Endothelial cell of umbilical vein (primary cell): ENCODE measurements around the gene ETV3L. TPM values are rescaled to one million over a fixed set of nuclear protein-coding genes. Genes with fewer than 3 reads are reported as not detected.

Experiments used
- BruUV-seq: library from RNA; stranded (reverse); fragments of 400-500 nt; replicated peaks from 2 replicates; lab custom pipeline; 2021; lab: Mats Ljungman, UMichigan
- CTCF ChIA-PET: fragments of 300-600, 350-600 bp; sonication (Branson Sonifier 250); formaldehyde crosslinking; loops from one replicate; lab custom pipeline; 2021; ENCODE audit warnings: antibody characterized with exemption, inconsistent platforms; lab: Charles Lee
- POLR2A ChIA-PET: fragments of 300-600, 350-600 bp; sonication (Branson Sonifier 250); formaldehyde crosslinking; loops from one replicate; lab custom pipeline; 2021; ENCODE audit warnings: antibody characterized with exemption, inconsistent platforms; lab: Charles Lee
- DNase-seq: peaks from one replicate; pipeline ENCODE4 v3.0.0-alpha.2; 2011; ENCODE audit warnings: low read depth, low spot score
- FAIRE-seq: peaks from 2 replicates; lab custom pipeline; 2011; peaks lifted over from hg19 to GRCh38; lab: Jason Lieb, UNC
- H2AFZ ChIP-seq: 2 replicates; pipeline ENCODE4 v1.6.0; 2012; ENCODE audit warnings: low read depth, low read length, control low read depth, inconsistent platforms
- H3K27ac ChIP-seq: 2 replicates; pipeline ENCODE4 v1.5.1; 2011; ENCODE audit warnings: low read depth, mild to moderate bottlenecking, control low read depth, low read length, moderate library complexity; ENCODE audit not compliant: insufficient read depth
- H3K27me3 ChIP-seq, 2 experiments: 2 replicates each; pipeline versions ENCODE4 v1.6.0 to v1.6.1; 2011; ENCODE audit warnings: low read length in 2 of 2, mixed read lengths in 1 of 2; ENCODE audit not compliant: control insufficient read depth in 2 of 2, insufficient read depth in 2 of 2
- H3K36me3 ChIP-seq, 2 experiments: 2 replicates in 1 of 2; 3 replicates in 1 of 2; pipeline ENCODE4 v1.5.1; 2011; ENCODE audit warnings: low read length in 2 of 2, mild to moderate bottlenecking in 1 of 2, moderate library complexity in 1 of 2; ENCODE audit not compliant: control insufficient read depth in 2 of 2, insufficient read depth in 2 of 2; ENCODE audit errors: extremely low read depth in 1 of 2
- H3K4me1 ChIP-seq: 3 replicates; pipeline ENCODE4 v1.5.1; 2011; ENCODE audit warnings: mild to moderate bottlenecking, low read length; ENCODE audit not compliant: control insufficient read depth, insufficient read depth; ENCODE audit errors: extremely low read depth
- H3K4me2 ChIP-seq: 2 replicates; pipeline ENCODE4 v1.6.1; 2011; ENCODE audit warnings: low read length, control low read depth, mixed read lengths; ENCODE audit not compliant: insufficient read depth
- H3K4me3 ChIP-seq, 3 experiments: fragments of 200-600 bp in 1 of 3; sonication (generic), shearing (Covaris generic) in 1 of 3; replicated peaks in 1 of 3; 2 replicates each; pipeline ENCODE4 v1.5.1; 2011 to 2016; ENCODE audit warnings: control low read depth in 3 of 3, low read length in 3 of 3, mild to moderate bottlenecking in 2 of 3, inconsistent platforms in 1 of 3, low read depth in 1 of 3, moderate library complexity in 1 of 3; ENCODE audit not compliant: insufficient read depth in 1 of 3
- H3K79me2 ChIP-seq: 2 replicates; pipeline ENCODE4 v1.6.0; 2012; ENCODE audit warnings: low read length, inconsistent platforms; ENCODE audit not compliant: control insufficient read depth, insufficient read depth
- H3K9ac ChIP-seq: replicated peaks from 2 replicates; pipeline ENCODE3; 2011; ENCODE audit warnings: low read length, control low read depth; ENCODE audit not compliant: insufficient read depth; ENCODE audit errors: extremely low read depth
- H3K9me1 ChIP-seq: replicated peaks from 3 replicates; pipeline ENCODE4 v1.6.0; 2011; ENCODE audit warnings: mild to moderate bottlenecking, low read length; ENCODE audit not compliant: control insufficient read depth, insufficient read depth; ENCODE audit errors: extremely low read depth
- H3K9me3 ChIP-seq: replicated peaks from 2 replicates; pipeline ENCODE4 v1.5.1; 2012; ENCODE audit warnings: low read length, inconsistent platforms; ENCODE audit not compliant: control insufficient read depth, insufficient read depth
- H4K20me1 ChIP-seq: replicated peaks from 2 replicates; pipeline ENCODE3; 2011; ENCODE audit warnings: mild to moderate bottlenecking, low read length; ENCODE audit not compliant: control insufficient read depth, insufficient read depth; ENCODE audit errors: extremely low read depth
- CTCF ChIP-seq, 2 donors: IDR thresholded peaks; 1 replicate in 1 of 2; 2 replicates in 1 of 2; pipeline ENCODE4 v1.5.1; 2011; ENCODE audit warnings: low read length in 2 of 2, mild to moderate bottlenecking in 2 of 2, moderate library complexity in 2 of 2, control low read depth in 1 of 2, inconsistent platforms in 1 of 2, low read depth in 1 of 2; ENCODE audit not compliant: insufficient read depth in 1 of 2; ENCODE audit errors: extremely low read depth in 1 of 2
- EZH2 ChIP-seq: IDR thresholded peaks from 2 replicates; pipeline ENCODE4 v1.6.1; 2012; ENCODE audit warnings: borderline replicate concordance, low read depth, mild to moderate bottlenecking, moderate library complexity, low read length, inconsistent platforms; ENCODE audit not compliant: severe bottlenecking
- FOS ChIP-seq: IDR thresholded peaks from 2 replicates; pipeline ENCODE4 v1.6.1; 2011; ENCODE audit warnings: mild to moderate bottlenecking, low read length, moderate library complexity, borderline replicate concordance; ENCODE audit not compliant: insufficient read depth
- GATA2 ChIP-seq: IDR thresholded peaks from 2 replicates; pipeline ENCODE4 v1.7.0; 2011; ENCODE audit warnings: low read depth, mild to moderate bottlenecking, moderate library complexity, mixed read lengths, low read length; ENCODE audit not compliant: insufficient read length, insufficient read depth
- JUN ChIP-seq: IDR thresholded peaks from 2 replicates; pipeline ENCODE4 v1.6.1; 2011; ENCODE audit warnings: borderline replicate concordance, low read depth; ENCODE audit not compliant: insufficient read length, insufficient read depth
- MAX ChIP-seq: IDR thresholded peaks from 2 replicates; pipeline ENCODE4 v1.6.1; 2011; ENCODE audit not compliant: insufficient read depth, insufficient read length
- MYC ChIP-seq: IDR thresholded peaks from one replicate; pipeline ENCODE4 v1.6.1; 2011; ENCODE audit warnings: mild to moderate bottlenecking, low read depth, low read length
- POLR2A ChIP-seq: IDR thresholded peaks from 2 replicates; pipeline ENCODE4 v1.6.1; 2012; ENCODE audit warnings: low read depth, mild to moderate bottlenecking, control low read depth, low read length
- POLR2AphosphoS5 ChIP-seq: IDR thresholded peaks from 2 replicates; pipeline ENCODE4 v1.6.1; 2012; ENCODE audit warnings: low read depth, mild to moderate bottlenecking, control low read depth, low read length, moderate library complexity; ENCODE audit not compliant: insufficient read depth
- dilution Hi-C: fragments of 300-500 bp; cut with MboI; formaldehyde crosslinking; loops from one replicate; pipeline ENCODE4 v1.15.0; 2019; ENCODE audit warnings: low sequenced_read_pairs; ENCODE audit not compliant: extremely low pct_ligation_motif_present
- intact Hi-C: fragments of 100-400 bp; cut with micrococcal nuclease; formaldehyde crosslinking; loops from one replicate; pipeline ENCODE4 v1.10.0; 2022
- polyA plus RNA-seq, 4 experiments: library from polyadenylated mRNA; depleted of rRNA in 3 of 4; stranded (reverse) in 3 of 4; unstranded in 1 of 4; fragments of >200 nt; gene quantifications; 2 replicates each; pipeline versions ENCODE4 v1.2.1 to v1.2.3, GENCODE V29; 2011 to 2012; ENCODE audit warnings: missing spikeins in 1 of 4
- total RNA-seq: library from RNA; stranded (reverse); gene quantifications from 2 replicates; pipeline ENCODE4 v1.2.3, GENCODE V29; 2021

The ETV3L gene
- total and polyA plus RNA-seq, 2 donors (not counting 3 experiments of a cell fraction or from before 2014, with no cell fraction given) = not detected

- Histone ChIP-seq H3K27me3 (no peaks in the 10 kb centered on the region), H3K36me3 (no peaks in the 10 kb centered on the region), H3K9me1 (no peaks in the 10 kb centered on the region), H3K4me2 (no peak overlapping the region), H4K20me1 (no peaks in the 10 kb centered on the region), H3K27ac (no peak overlapping the region), H3K4me3 (no peak overlapping the region), H2AFZ (no peak overlapping the region), H3K9ac (no peak overlapping the region), H3K9me3 (no peaks in the 10 kb centered on the region), H3K79me2 (no peaks in the 10 kb centered on the region), H3K4me1 (no peaks in the 10 kb centered on the region)
- BruUV-seq = no TSS peak
- dilution Hi-C loops = no loop called here
- ChIA-PET CTCF (interaction anchor here (2.1 kb wide), 1 partner anchor 63 kb away, joined by 18 read pairs; no protein-coding TSS in a partner anchor), POLR2A (no interaction called here)
- intact Hi-C loops = no loop called here
- no peak for FAIRE-seq
- DNase-seq = no peak
- TF ChIP-seq FOS (no peak), JUN (no peak), MAX (no peak), GATA2 (no peak), MYC (no peak), CTCF (IDR thresholded peaks at IDR 0.05; ENCODE audit: extremely low read depth in 1 of 2, insufficient read depth in 1 of 2, low read depth in 1 of 2, low read length in 2 of 2) (no peak), POLR2AphosphoS5 (no peak), POLR2A (no peak), EZH2 (no peak)
Measured at GRCh38 chr1:157092831-157093230, 6.8 kb downstream of the ETV3L start.
